Liver (tissue), 9 donors: ENCODE data around the gene PIP4K2B. TPM values are rescaled to one million over a fixed set of nuclear protein-coding genes. Genes with fewer than 3 reads are reported as not detected.

Source experiments
- DNase-seq: peaks from one replicate; pipeline ENCODE4 v3.0.0-alpha.2; 2017; ENCODE audit warnings: low spot score
- H3K27ac ChIP-seq, 2 donors: one replicate each; pipeline ENCODE4 v1.7.0; 2013; ENCODE audit warnings: inconsistent platforms in 2 of 2, low read length in 2 of 2, control low read depth in 1 of 2, low read depth in 1 of 2, mild to moderate bottlenecking in 1 of 2
- H3K27me3 ChIP-seq, 4 donors: one replicate each; pipeline versions ENCODE4 v1.6.1 to v1.7.0; 2013; ENCODE audit warnings: low read length in 3 of 4, inconsistent platforms in 1 of 4, mild to moderate bottlenecking in 1 of 4, moderate library complexity in 1 of 4; ENCODE audit not compliant: control insufficient read depth in 4 of 4, insufficient read depth in 4 of 4
- H3K36me3 ChIP-seq, 4 donors: one replicate each; pipeline versions ENCODE4 v1.6.1 to v1.7.0; 2013; ENCODE audit warnings: low read length in 3 of 4, mild to moderate bottlenecking in 3 of 4, low read depth in 1 of 4, moderate library complexity in 1 of 4; ENCODE audit not compliant: control insufficient read depth in 4 of 4, insufficient read depth in 3 of 4
- H3K4me1 ChIP-seq, 4 donors: one replicate each; pipeline versions ENCODE4 v1.6.1 to v1.7.0; 2013; ENCODE audit warnings: low read length in 3 of 4, mild to moderate bottlenecking in 3 of 4, moderate library complexity in 1 of 4; ENCODE audit not compliant: control insufficient read depth in 4 of 4, insufficient read depth in 4 of 4
- H3K4me3 ChIP-seq, 3 donors: one replicate each; pipeline versions ENCODE4 v1.6.1 to v1.7.0; 2013; ENCODE audit warnings: low read length in 3 of 3, control low read depth in 1 of 3, low read depth in 1 of 3, mild to moderate bottlenecking in 1 of 3
- H3K9ac ChIP-seq, 2 donors: one replicate each; pipeline ENCODE4 v1.7.0; 2013; ENCODE audit warnings: low read length in 2 of 2, mild to moderate bottlenecking in 2 of 2, moderate library complexity in 2 of 2, control low read depth in 1 of 2, low read depth in 1 of 2
- H3K9me3 ChIP-seq, 4 donors: one replicate each; pipeline versions ENCODE4 v1.6.1 to v1.7.0; 2013; ENCODE audit warnings: low read length in 3 of 4; ENCODE audit not compliant: control insufficient read depth in 4 of 4
- CTCF ChIP-seq: fragments of 150-350 bp; IDR thresholded peaks from 2 replicates; pipeline ENCODE4 v1.5.1; 2017; ENCODE audit warnings: improper control_type of control experiment, low read depth, low read length; ENCODE audit not compliant: missing input control
- EGR1 ChIP-seq, 2 donors: IDR thresholded peaks; 2 replicates each; pipeline ENCODE4 v1.6.1; 2016 to 2018; ENCODE audit warnings: antibody characterized with exemption in 2 of 2, low read depth in 2 of 2
- FOXA1 ChIP-seq: IDR thresholded peaks from 2 replicates; pipeline ENCODE4 v1.6.1; 2016; ENCODE audit warnings: antibody characterized with exemption
- FOXA2 ChIP-seq: IDR thresholded peaks from 2 replicates; pipeline ENCODE4 v1.6.1; 2016; ENCODE audit warnings: antibody characterized with exemption
- GABPA ChIP-seq, 2 donors: IDR thresholded peaks in 1 of 2; conservative IDR thresholded peaks in 1 of 2; 2 replicates each; pipeline ENCODE4 v1.6.1; 2016; ENCODE audit warnings: antibody characterized with exemption in 2 of 2, mild to moderate bottlenecking in 1 of 2, moderate library complexity in 1 of 2
- HNF4G ChIP-seq: IDR thresholded peaks from 2 replicates; pipeline ENCODE4 v1.6.1; 2016; ENCODE audit warnings: antibody characterized with exemption
- JUND ChIP-seq, 2 donors: IDR thresholded peaks; 2 replicates each; pipeline ENCODE4 v1.6.1; 2016; ENCODE audit warnings: antibody characterized with exemption in 2 of 2
- RAD21 ChIP-seq, 2 donors: IDR thresholded peaks; 2 replicates each; pipeline ENCODE4 v1.6.1; 2016; ENCODE audit warnings: antibody characterized with exemption in 2 of 2, mild to moderate bottlenecking in 2 of 2
- RXRA ChIP-seq, 2 donors: IDR thresholded peaks; 2 replicates each; pipeline ENCODE4 v1.6.1; 2017 to 2018; ENCODE audit warnings: antibody characterized with exemption in 2 of 2, mild to moderate bottlenecking in 1 of 2
- TAF1 ChIP-seq: conservative IDR thresholded peaks from 2 replicates; pipeline ENCODE4 v1.6.1; 2016; ENCODE audit warnings: antibody characterized with exemption, mild to moderate bottlenecking
- YY1 ChIP-seq: IDR thresholded peaks from 2 replicates; pipeline ENCODE4 v1.6.1; 2016; ENCODE audit warnings: antibody characterized with exemption, mild to moderate bottlenecking
- WGBS: extraction: QIAGEN DNeasy Blood & Tissue Kit; methylation state at CpG from one replicate; pipeline ENCODE4 v1.1.7; 2013; 5-methylcytosine and 5-hydroxymethylcytosine counted together
- polyA plus RNA-seq, 2 donors: library from polyadenylated mRNA; stranded (reverse) in 1 of 2; unstranded in 1 of 2; fragments of 200-250 nt in 1 of 2; fragments of >200 nt in 1 of 2; fragmentation: Nextera tagmentation in 1 of 2; extraction: Ambion mirVana in 1 of 2; gene quantifications; one replicate each; pipeline versions ENCODE4 v1.2.1 to v1.2.3, GENCODE V29; 2013 to 2015
- total RNA-seq, 2 donors: library from RNA; depleted of rRNA; stranded (reverse); fragments of >200 nt; gene quantifications; one replicate each; pipeline ENCODE4 v1.2.3, GENCODE V29; 2014
- TF ChIP-seq, protein P1 (sequence below): IDR thresholded peaks from 2 replicates; pipeline ENCODE4 v1.6.1; 2016; ENCODE audit warnings: antibody characterized with exemption
- TF ChIP-seq, protein P2 (sequence below): IDR thresholded peaks from 2 replicates; pipeline ENCODE4 v1.6.1; 2016; ENCODE audit warnings: antibody characterized with exemption, mild to moderate bottlenecking
- donor health status: healthy.
- donor health status: healthy.
- donor health status: healthy.
- donor health status: healthy.
- donor health status: healthy.

Gene PIP4K2B
- total and polyA plus RNA-seq, 4 donors = 2.4 to 21.5 (median 13.6) TPM

DNA sequence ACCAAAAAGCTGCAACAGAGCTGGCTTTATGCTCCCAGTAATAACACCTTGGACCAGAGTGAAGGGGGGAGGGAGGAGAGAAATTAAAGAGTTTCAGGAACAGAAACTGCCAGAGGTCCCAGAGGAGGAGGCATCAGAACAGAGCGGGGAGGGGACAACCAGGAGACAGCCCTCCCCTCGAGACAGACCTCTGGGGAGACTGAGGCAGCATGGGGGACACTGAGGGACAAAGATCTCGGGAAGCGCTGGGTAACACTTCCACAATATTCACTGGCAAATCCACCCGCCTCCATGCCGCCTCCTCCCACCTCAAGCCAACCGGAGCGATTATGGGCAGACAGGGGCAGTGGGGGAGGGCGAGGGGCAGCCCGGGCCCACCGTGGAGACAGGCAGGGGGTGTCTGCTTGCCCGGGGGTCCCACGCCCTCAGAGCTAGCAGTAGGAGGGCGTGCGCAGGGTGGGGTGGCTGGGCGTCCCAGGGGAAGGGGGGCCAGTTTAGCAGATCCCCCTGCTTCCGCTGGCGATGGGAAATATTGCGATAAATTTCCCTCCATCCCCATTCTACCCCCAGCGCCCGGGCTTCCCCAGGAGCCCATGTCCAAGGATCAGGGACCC, 52.4 kb downstream of the PIP4K2B start:
- WGBS = 24% methylated on average over 21 of the region's 21 CpGs

GRCh38 chr17:38746004-38746848, 53.1 kb downstream of the PIP4K2B start:
- peak; percentile 53 for DNase-seq
- H3K4me1 ChIP-seq = peaks cover 18 to 57% (median 39%) of the 10 kb centered on the region in 4 donors
- no peak overlapping the region for H3K9ac ChIP-seq

More for the DNA sequence above, 52.4 kb downstream of the PIP4K2B start:
- Histone ChIP-seq H3K27me3 (no peaks in the 10 kb centered on the region), H3K27ac (no peak overlapping the region), H3K4me3 (peak overlapping the region in 1 of 3 donors; percentile 60), H3K9me3 (no peaks in the 10 kb centered on the region), H3K36me3 (no peaks in the 10 kb centered on the region), H3K4me1 (peaks cover 17 to 52% (median 37%) of the 10 kb centered on the region in 4 donors), H3K9ac (no peak overlapping the region)
- TF ChIP-seq, protein P1, sequence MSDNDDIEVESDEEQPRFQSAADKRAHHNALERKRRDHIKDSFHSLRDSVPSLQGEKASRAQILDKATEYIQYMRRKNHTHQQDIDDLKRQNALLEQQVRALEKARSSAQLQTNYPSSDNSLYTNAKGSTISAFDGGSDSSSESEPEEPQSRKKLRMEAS = no peak
- TF ChIP-seq HNF4G (no peak), CTCF (no peak), RXRA (IDR thresholded peaks at IDR 0.05) (no peak), RAD21 (IDR thresholded peaks at IDR 0.05) (no peak), TAF1 (no peak), FOXA1 (no peak), GABPA (IDR thresholded peaks at IDR 0.05 in 1 of 2, conservative IDR thresholded peaks at IDR 0.05 in 1 of 2) (no peak), JUND (IDR thresholded peaks at IDR 0.05) (no peak), FOXA2 (no peak), EGR1 (IDR thresholded peaks at IDR 0.05; ENCODE audit: low read depth in 2 of 2) (no peak), YY1 (no peak)
- TF ChIP-seq, protein P2, sequence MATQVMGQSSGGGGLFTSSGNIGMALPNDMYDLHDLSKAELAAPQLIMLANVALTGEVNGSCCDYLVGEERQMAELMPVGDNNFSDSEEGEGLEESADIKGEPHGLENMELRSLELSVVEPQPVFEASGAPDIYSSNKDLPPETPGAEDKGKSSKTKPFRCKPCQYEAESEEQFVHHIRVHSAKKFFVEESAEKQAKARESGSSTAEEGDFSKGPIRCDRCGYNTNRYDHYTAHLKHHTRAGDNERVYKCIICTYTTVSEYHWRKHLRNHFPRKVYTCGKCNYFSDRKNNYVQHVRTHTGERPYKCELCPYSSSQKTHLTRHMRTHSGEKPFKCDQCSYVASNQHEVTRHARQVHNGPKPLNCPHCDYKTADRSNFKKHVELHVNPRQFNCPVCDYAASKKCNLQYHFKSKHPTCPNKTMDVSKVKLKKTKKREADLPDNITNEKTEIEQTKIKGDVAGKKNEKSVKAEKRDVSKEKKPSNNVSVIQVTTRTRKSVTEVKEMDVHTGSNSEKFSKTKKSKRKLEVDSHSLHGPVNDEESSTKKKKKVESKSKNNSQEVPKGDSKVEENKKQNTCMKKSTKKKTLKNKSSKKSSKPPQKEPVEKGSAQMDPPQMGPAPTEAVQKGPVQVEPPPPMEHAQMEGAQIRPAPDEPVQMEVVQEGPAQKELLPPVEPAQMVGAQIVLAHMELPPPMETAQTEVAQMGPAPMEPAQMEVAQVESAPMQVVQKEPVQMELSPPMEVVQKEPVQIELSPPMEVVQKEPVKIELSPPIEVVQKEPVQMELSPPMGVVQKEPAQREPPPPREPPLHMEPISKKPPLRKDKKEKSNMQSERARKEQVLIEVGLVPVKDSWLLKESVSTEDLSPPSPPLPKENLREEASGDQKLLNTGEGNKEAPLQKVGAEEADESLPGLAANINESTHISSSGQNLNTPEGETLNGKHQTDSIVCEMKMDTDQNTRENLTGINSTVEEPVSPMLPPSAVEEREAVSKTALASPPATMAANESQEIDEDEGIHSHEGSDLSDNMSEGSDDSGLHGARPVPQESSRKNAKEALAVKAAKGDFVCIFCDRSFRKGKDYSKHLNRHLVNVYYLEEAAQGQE = no peak
- DNase-seq = no peak

More at GRCh38 chr17:38746004-38746848, 53.1 kb downstream of the PIP4K2B start:
- 67% methylated on average over 8 of the region's 8 CpGs for WGBS
- TF ChIP-seq RAD21 (IDR thresholded peaks at IDR 0.05) = no peak
- TF ChIP-seq, protein P1 = no peak
- no peak for TF ChIP-seq RXRA (IDR thresholded peaks at IDR 0.05)
- TF ChIP-seq HNF4G = no peak
- TF ChIP-seq, protein P2 = no peak
- TF ChIP-seq JUND (IDR thresholded peaks at IDR 0.05) = no peak
- H3K9me3 ChIP-seq = no peaks in the 10 kb centered on the region
- H3K27me3 ChIP-seq = no peaks in the 10 kb centered on the region
- no peaks in the 10 kb centered on the region for H3K36me3 ChIP-seq
- no peak overlapping the region for H3K27ac ChIP-seq
- H3K4me3 ChIP-seq = no peak overlapping the region
